Measurements from ENCODE around the gene CTDP1. TPM values are rescaled to one million over a fixed set of nuclear protein-coding genes. Genes with fewer than 3 reads are reported as not detected.

CTDP1 gene
- polyA plus RNA-seq (2013) = 11.9 TPM

DNA sequence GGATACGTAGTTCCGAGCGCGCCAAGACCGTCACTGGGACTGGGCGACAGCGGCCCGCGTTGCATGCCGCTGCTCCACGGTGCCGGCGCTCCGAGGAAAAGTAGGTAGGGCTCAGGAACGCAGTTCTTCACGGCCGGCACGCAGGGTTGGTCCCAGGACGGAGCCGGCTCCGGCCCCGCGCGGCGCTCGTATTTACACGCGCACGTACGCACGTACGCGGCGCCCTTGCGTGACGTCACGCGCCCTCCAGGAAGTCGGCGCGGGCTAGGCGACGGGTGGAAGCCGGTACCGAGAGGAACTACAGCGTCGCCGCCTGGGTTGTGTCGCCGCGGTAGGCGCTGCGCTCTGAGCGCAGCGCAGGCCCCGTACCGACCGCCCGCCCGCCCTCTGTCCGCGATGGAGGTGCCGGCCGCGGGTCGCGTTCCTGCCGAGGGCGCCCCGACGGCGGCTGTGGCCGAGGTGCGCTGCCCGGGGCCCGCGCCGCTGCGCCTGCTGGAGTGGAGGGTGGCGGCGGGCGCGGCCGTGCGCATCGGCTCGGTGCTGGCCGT lies at the start of gene CTDP1:
Gene CTDP1, plus strand, starts transcription at position 252 of the 548 bp plus-strand sequence. Its CDS starts 145 bp downstream, at position 397.
- POLR2A ChIA-PET = interaction anchor here (0.6 to 1.2 kb wide), 2 partner anchors 283 to 284 kb away, joined by 3 read pairs; partner anchors contain the start of gene NFATC1
- DNase-seq = peak; percentile 96 to 99 (median 98)

DNA sequence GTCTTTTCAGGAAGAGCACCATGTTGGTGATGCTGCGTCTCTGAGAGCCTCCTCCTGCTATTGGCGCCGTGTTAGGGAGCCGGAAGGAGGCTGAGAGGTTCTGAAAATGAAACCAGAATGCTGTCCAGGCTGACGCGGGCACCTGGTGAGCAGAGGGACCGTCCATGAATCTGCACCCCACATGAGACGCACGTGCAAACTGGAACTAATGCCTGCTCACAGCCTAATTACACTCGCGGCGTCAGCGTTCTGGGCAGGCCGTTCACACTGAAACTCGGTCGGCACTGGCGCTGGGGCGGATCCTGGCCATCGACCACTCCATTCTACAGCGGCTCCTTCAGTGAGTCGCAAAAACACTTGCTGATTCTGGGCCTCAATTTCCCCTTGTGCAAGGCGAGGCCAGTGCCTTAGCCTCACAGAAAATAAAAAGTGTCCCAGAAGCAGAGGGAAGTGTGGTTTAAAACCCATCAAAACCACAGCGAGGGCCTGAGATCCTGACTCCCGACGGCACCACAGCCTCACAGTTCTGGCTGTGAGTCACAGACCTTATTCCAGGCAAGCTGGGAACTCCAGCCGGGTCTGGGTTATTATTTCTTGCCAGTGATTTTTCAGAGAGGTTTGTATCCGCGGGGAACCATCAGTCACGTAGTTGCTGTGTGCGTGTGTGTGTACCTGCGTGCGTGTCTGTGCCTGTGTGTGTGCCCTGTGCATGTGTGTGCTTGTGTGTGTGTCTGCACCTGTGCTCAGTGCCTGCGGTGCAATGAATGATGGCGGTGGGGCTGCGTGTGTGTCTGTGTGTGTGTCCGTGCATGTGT lies 49.1 kb upstream of the CTDP1 start:
- H3K4me1 ChIP-seq (ENCODE audit: control extremely low read depth in 1 of 4, control insufficient read depth in 4 of 4, insufficient read depth in 4 of 4, low read length in 3 of 4) = peaks cover 1 to 20% (median 19%) of the 10 kb centered on the region in 4 experiments
- peaks cover 0 to 2% (median 0%) of the 10 kb centered on the region in 5 experiments for H3K27me3 ChIP-seq (replicated peaks in 2 of 5; ENCODE audit: control insufficient read depth in 4 of 5, insufficient read depth in 5 of 5, low read length in 4 of 5)
- no peaks in the 10 kb centered on the region for H3K9me3 ChIP-seq (ENCODE audit: control extremely low read depth in 1 of 5, control insufficient read depth in 4 of 5, insufficient read depth in 2 of 5, low read depth in 1 of 5, low read length in 4 of 5)
- H3K27ac ChIP-seq (ENCODE audit: insufficient read depth in 1 of 2, low read depth in 1 of 2, low read length in 2 of 2, poor library complexity in 1 of 2, severe bottlenecking in 2 of 2) = no peak overlapping the region
- CTCF ChIA-PET = interaction anchor here (1.1 to 1.2 kb wide), 2 partner anchors 10 to 250 kb away, joined by 3 read pairs; no protein-coding TSS in a partner anchor
- WGBS (ENCODE audit: insufficient coverage) = 82% methylated on average over 32 of the region's 36 CpGs
- H3K4me3 ChIP-seq (ENCODE audit: control insufficient read depth in 1 of 7, extremely low read depth in 1 of 7, insufficient read depth in 4 of 7, low read depth in 2 of 7, low read length in 6 of 7) = peak overlapping the region in 1 of 7 experiments; percentile 41
- no peaks in the 10 kb centered on the region for H3K36me3 ChIP-seq (ENCODE audit: control insufficient read depth in 4 of 4, insufficient read depth in 4 of 4, low read length in 3 of 4)
- peak in 2 of 3 donors; percentile 67 to 77 for DNase-seq
- POLR2A ChIA-PET = no interaction called here

More for the DNA sequence above, at the start of gene CTDP1:
- Histone ChIP-seq H3K9me3 (ENCODE audit: control extremely low read depth in 1 of 5, control insufficient read depth in 4 of 5, insufficient read depth in 2 of 5, low read depth in 1 of 5, low read length in 4 of 5) (no peaks in the 10 kb centered on the region), H3K4me1 (ENCODE audit: control extremely low read depth in 1 of 4, control insufficient read depth in 4 of 4, insufficient read depth in 4 of 4, low read length in 3 of 4) (peaks cover 3 to 56% (median 34%) of the 10 kb centered on the region in 4 experiments), H3K27ac (ENCODE audit: insufficient read depth in 1 of 2, low read depth in 1 of 2, low read length in 2 of 2, poor library complexity in 1 of 2, severe bottlenecking in 2 of 2) (peak within 1 kb of the TSS; percentile 95 to 97), H3K36me3 (ENCODE audit: control insufficient read depth in 4 of 4, insufficient read depth in 4 of 4, low read length in 3 of 4) (peaks cover 0 to 26% (median 10%) of the 10 kb centered on the region in 4 experiments), H3K27me3 (replicated peaks in 2 of 5; ENCODE audit: control insufficient read depth in 4 of 5, insufficient read depth in 5 of 5, low read length in 4 of 5) (no peaks in the 10 kb centered on the region), H3K4me3 (ENCODE audit: control insufficient read depth in 1 of 7, extremely low read depth in 1 of 7, insufficient read depth in 4 of 7, low read depth in 2 of 7, low read length in 6 of 7) (peak within 1 kb of the TSS; percentile 73 to 96 (median 93))
- under 1% methylated on average over 72 of the region's 88 CpGs for WGBS (ENCODE audit: insufficient coverage)
- CTCF ChIA-PET = interaction anchor here (0.9 to 1.1 kb wide), 3 partner anchors 9 to 299 kb away, joined by 3 to 5 read pairs (median 3); no protein-coding TSS in a partner anchor

DNA sequence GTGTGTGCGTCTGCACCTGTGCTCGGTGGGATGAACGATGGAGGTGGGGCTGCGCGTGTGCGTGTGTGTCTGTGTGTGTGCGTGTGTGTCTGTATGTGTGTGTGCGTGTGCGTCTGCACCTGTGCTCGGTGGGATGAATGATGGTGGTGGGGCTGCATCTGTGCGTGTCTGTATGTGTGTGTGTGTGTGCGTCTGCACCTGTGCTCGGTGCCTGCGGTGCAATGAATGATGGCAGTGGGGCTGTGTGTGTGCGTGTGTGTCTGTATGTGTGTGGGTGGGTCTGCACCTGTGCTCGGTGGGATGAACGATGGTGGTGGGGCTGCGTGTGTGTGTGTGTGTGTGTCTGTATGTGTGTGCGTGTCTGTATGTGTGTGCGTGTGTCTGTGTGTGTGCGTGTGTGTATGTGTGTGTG lies 48.5 kb upstream of the CTDP1 start:
- Histone ChIP-seq H3K4me1 (ENCODE audit: control extremely low read depth in 1 of 4, control insufficient read depth in 4 of 4, insufficient read depth in 4 of 4, low read length in 3 of 4) (peaks cover 0 to 15% (median 13%) of the 10 kb centered on the region in 4 experiments), H3K27ac (ENCODE audit: insufficient read depth in 1 of 2, low read depth in 1 of 2, low read length in 2 of 2, poor library complexity in 1 of 2, severe bottlenecking in 2 of 2) (no peak overlapping the region), H3K27me3 (replicated peaks in 2 of 5; ENCODE audit: control insufficient read depth in 4 of 5, insufficient read depth in 5 of 5, low read length in 4 of 5) (peaks cover 0 to 2% (median 0%) of the 10 kb centered on the region in 5 experiments), H3K4me3 (ENCODE audit: control insufficient read depth in 1 of 7, extremely low read depth in 1 of 7, insufficient read depth in 4 of 7, low read depth in 2 of 7, low read length in 6 of 7) (no peak overlapping the region), H3K36me3 (ENCODE audit: control insufficient read depth in 4 of 4, insufficient read depth in 4 of 4, low read length in 3 of 4) (no peaks in the 10 kb centered on the region), H3K9me3 (ENCODE audit: control extremely low read depth in 1 of 5, control insufficient read depth in 4 of 5, insufficient read depth in 2 of 5, low read depth in 1 of 5, low read length in 4 of 5) (no peaks in the 10 kb centered on the region)
- ChIA-PET CTCF (no interaction called here), POLR2A (no interaction called here)
- WGBS (ENCODE audit: insufficient coverage) = 96% methylated on average over 19 of the region's 21 CpGs
- DNase-seq = no peak

DNA sequence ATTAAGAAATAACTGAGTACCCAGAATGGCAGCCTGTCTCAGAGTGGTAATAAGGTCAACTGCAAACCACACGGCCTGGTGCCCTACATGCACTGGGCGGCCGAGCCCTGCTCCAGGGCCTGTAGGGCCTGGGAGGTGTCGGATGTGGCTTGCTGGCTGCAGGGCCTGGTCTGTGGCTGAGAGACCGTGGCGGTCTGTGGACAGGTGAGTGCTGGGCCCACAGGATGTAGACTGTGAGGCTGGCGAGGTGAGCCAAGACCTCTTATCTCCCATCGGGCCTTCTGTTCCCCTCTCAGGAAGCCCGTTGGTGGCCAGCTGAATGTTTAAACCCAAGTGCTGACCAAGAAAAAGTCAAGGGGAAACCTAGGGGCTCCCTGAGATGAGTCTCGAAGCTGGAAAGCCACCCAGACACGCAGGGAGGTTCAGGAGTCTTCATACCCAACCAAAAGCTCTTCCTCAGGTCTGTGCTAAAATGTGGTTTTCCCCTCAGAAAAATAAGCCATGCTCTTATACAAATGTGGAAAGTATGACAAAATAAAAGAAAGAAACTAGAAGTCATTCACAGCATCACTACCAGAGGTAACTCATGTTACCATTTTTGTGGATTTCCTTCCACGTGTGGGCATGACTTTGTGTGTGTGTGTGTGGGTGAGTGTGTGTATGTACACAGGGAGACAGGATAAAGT lies 47.7 kb upstream of the CTDP1 start:
- no peak for DNase-seq
- ChIA-PET POLR2A (no interaction called here), CTCF (no interaction called here)
- WGBS (ENCODE audit: insufficient coverage) = 82% methylated on average over 10 of the region's 12 CpGs
- Histone ChIP-seq H3K36me3 (ENCODE audit: control insufficient read depth in 4 of 4, insufficient read depth in 4 of 4, low read length in 3 of 4) (no peaks in the 10 kb centered on the region), H3K9me3 (ENCODE audit: control extremely low read depth in 1 of 5, control insufficient read depth in 4 of 5, insufficient read depth in 2 of 5, low read depth in 1 of 5, low read length in 4 of 5) (no peaks in the 10 kb centered on the region), H3K4me1 (ENCODE audit: control extremely low read depth in 1 of 4, control insufficient read depth in 4 of 4, insufficient read depth in 4 of 4, low read length in 3 of 4) (peaks cover 0 to 15% (median 11%) of the 10 kb centered on the region in 4 experiments), H3K27me3 (replicated peaks in 2 of 5; ENCODE audit: control insufficient read depth in 4 of 5, insufficient read depth in 5 of 5, low read length in 4 of 5) (peaks cover 0 to 2% (median under 1%) of the 10 kb centered on the region in 5 experiments), H3K4me3 (ENCODE audit: control insufficient read depth in 1 of 7, extremely low read depth in 1 of 7, insufficient read depth in 4 of 7, low read depth in 2 of 7, low read length in 6 of 7) (no peak overlapping the region), H3K27ac (ENCODE audit: insufficient read depth in 1 of 2, low read depth in 1 of 2, low read length in 2 of 2, poor library complexity in 1 of 2, severe bottlenecking in 2 of 2) (no peak overlapping the region)

GRCh38 chr18:79632765-79633164 lies 46.8 kb upstream of the CTDP1 start:
- H3K27ac ChIP-seq (ENCODE audit: insufficient read depth in 1 of 2, low read depth in 1 of 2, low read length in 2 of 2, poor library complexity in 1 of 2, severe bottlenecking in 2 of 2) = no peak overlapping the region
- no peaks in the 10 kb centered on the region for H3K9me3 ChIP-seq (ENCODE audit: control extremely low read depth in 1 of 5, control insufficient read depth in 4 of 5, insufficient read depth in 2 of 5, low read depth in 1 of 5, low read length in 4 of 5)
- H3K27me3 ChIP-seq (replicated peaks in 2 of 5; ENCODE audit: control insufficient read depth in 4 of 5, insufficient read depth in 5 of 5, low read length in 4 of 5) = peaks cover 0 to 11% (median 3%) of the 10 kb centered on the region in 5 experiments
- 91% methylated on average over 4 of the region's 14 CpGs for WGBS (ENCODE audit: insufficient coverage)
- POLR2A ChIA-PET = no interaction called here
- peaks cover 0 to 20% (median 13%) of the 10 kb centered on the region in 4 experiments for H3K4me1 ChIP-seq (ENCODE audit: control extremely low read depth in 1 of 4, control insufficient read depth in 4 of 4, insufficient read depth in 4 of 4, low read length in 3 of 4)
- H3K4me3 ChIP-seq (ENCODE audit: control insufficient read depth in 1 of 7, extremely low read depth in 1 of 7, insufficient read depth in 4 of 7, low read depth in 2 of 7, low read length in 6 of 7) = no peak overlapping the region
- H3K36me3 ChIP-seq (ENCODE audit: control insufficient read depth in 4 of 4, insufficient read depth in 4 of 4, low read length in 3 of 4) = no peaks in the 10 kb centered on the region
- no peak for DNase-seq
- CTCF ChIA-PET = no interaction called here

DNA sequence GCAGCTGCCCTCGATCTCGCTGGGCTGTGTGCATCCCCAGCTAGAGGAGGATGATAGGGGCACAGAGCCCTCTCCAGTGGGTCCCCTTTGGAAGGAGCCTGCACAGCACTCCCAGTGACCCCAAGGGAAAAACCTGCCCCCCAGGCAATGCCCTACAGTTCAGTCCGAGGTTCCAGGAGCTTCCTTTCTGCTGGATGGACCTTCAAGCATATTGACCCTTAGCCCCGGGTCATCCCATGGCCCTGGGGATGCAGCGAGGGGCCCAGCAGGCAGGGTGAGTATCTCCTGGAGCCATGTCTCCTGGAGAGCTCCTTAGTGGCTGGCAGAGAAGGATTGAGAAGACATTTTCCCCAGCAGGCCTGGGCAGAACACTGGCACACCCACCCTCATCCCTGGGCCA lies 45.4 kb upstream of the CTDP1 start:
- Histone ChIP-seq H3K9me3 (ENCODE audit: control extremely low read depth in 1 of 5, control insufficient read depth in 4 of 5, insufficient read depth in 2 of 5, low read depth in 1 of 5, low read length in 4 of 5) (no peaks in the 10 kb centered on the region), H3K27me3 (replicated peaks in 2 of 5; ENCODE audit: control insufficient read depth in 4 of 5, insufficient read depth in 5 of 5, low read length in 4 of 5) (peaks cover 0 to 24% (median 6%) of the 10 kb centered on the region in 5 experiments), H3K36me3 (ENCODE audit: control insufficient read depth in 4 of 4, insufficient read depth in 4 of 4, low read length in 3 of 4) (no peaks in the 10 kb centered on the region), H3K27ac (ENCODE audit: insufficient read depth in 1 of 2, low read depth in 1 of 2, low read length in 2 of 2, poor library complexity in 1 of 2, severe bottlenecking in 2 of 2) (no peak overlapping the region), H3K4me1 (ENCODE audit: control extremely low read depth in 1 of 4, control insufficient read depth in 4 of 4, insufficient read depth in 4 of 4, low read length in 3 of 4) (peaks cover 0 to 21% (median 14%) of the 10 kb centered on the region in 4 experiments), H3K4me3 (ENCODE audit: control insufficient read depth in 1 of 7, extremely low read depth in 1 of 7, insufficient read depth in 4 of 7, low read depth in 2 of 7, low read length in 6 of 7) (no peak overlapping the region)
- POLR2A ChIA-PET = no interaction called here
- DNase-seq = no peak
- 100% methylated on average over 5 of the region's 5 CpGs for WGBS (ENCODE audit: insufficient coverage)
- CTCF ChIA-PET = interaction anchor here (1.2 to 1.7 kb wide), 2 partner anchors 9 to 253 kb away, joined by 3 to 5 read pairs; no protein-coding TSS in a partner anchor
